Epithelial cell of proximal tubule (primary cell): Measurements from ENCODE around the gene NSG1. TPM values are rescaled to one million over a fixed set of nuclear protein-coding genes. Genes with fewer than 3 reads are reported as not detected.

Source experiments
- DNase-seq: peaks from one replicate; pipeline ENCODE4 v3.0.0-alpha.2; 2011; ENCODE audit warnings: low read depth
- H3K4me3 ChIP-seq: 2 replicates; pipeline ENCODE4 v1.5.1; 2011; ENCODE audit warnings: low read depth, mild to moderate bottlenecking, low read length
- CTCF ChIP-seq: conservative IDR thresholded peaks from 2 replicates; pipeline ENCODE4 v1.5.1; 2012; ENCODE audit warnings: low read depth, mild to moderate bottlenecking, low read length
- total RNA-seq: library from RNA; depleted of rRNA; stranded (reverse); fragments of >200 nt; gene quantifications from 2 replicates; pipeline ENCODE4 v1.2.3, GENCODE V29; 2015

Gene NSG1
- total RNA-seq, 1 donor from 2014 or later = 3.2 TPM

- no peak for TF ChIP-seq CTCF
- no peak for DNase-seq
- H3K4me3 ChIP-seq = no peak overlapping the region
Observed at GRCh38 chr4:4427886-4428285, 41.0 kb downstream of the NSG1 start.

GRCh38 chr4:4428966-4429875 lies 42.3 kb downstream of the NSG1 start:
- no peak overlapping the region for H3K4me3 ChIP-seq
- DNase-seq = no peak
- no peak for TF ChIP-seq CTCF

GRCh38 chr4:4430492-4431195 lies 43.7 kb downstream of the NSG1 start:
- H3K4me3 ChIP-seq = no peak overlapping the region
- TF ChIP-seq CTCF = peak; percentile 85
- peak; percentile 30 for DNase-seq

- DNase-seq = no peak
- no peak overlapping the region for H3K4me3 ChIP-seq
- TF ChIP-seq CTCF = no peak
Observed at GRCh38 chr4:4432341-4433125, 45.6 kb downstream of the NSG1 start.

- DNase-seq = no peak
- no peak overlapping the region for H3K4me3 ChIP-seq
- TF ChIP-seq CTCF = no peak
Observed at GRCh38 chr4:4433941-4434340, 47.0 kb downstream of the NSG1 start.

- no peak for DNase-seq
- TF ChIP-seq CTCF = no peak
- H3K4me3 ChIP-seq = no peak overlapping the region
Observed at GRCh38 chr4:4436244-4436823, 49.4 kb downstream of the NSG1 start.
